ENCODE data around the gene CXCL9. TPM values are rescaled to one million over a fixed set of nuclear protein-coding genes. Genes with fewer than 3 reads are reported as not detected.

CXCL9 gene
- total and polyA plus RNA-seq, 10 donors = 3.4 to 25.5 (median 16.3) TPM

- 57 to 81% (median 73%) methylated on average over 2 of the region's 2 CpGs for WGBS, 5 donors
- H3K4me1 ChIP-seq = peaks cover 0 to 32% (median 9%) of the 10 kb centered on the region in 6 donors
- H3K36me3 ChIP-seq = no peaks in the 10 kb centered on the region
- no peaks in the 10 kb centered on the region for H3K27me3 ChIP-seq (replicated peaks in 1 of 7)
- H3K9me3 ChIP-seq = no peaks in the 10 kb centered on the region
- DNase-seq = no peak
- intact Hi-C loops (cut with DNase I; ENCODE audit: low total_unique reads) = no loop called here
- no peak overlapping the region for H3K27ac ChIP-seq
- TF ChIP-seq POLR2AphosphoS5 (IDR thresholded peaks at IDR 0.05) (no peak), CTCF (IDR thresholded peaks at IDR 0.05 in 8 of 11, conservative IDR thresholded peaks at IDR 0.05 in 3 of 11) (no peak), POLR2A (IDR thresholded peaks at IDR 0.05) (no peak)
- no peak overlapping the region for H3K4me3 ChIP-seq
These were observed 9.1 kb upstream of the CXCL9 start for GRCh38 chr4:76016393-76016792.

DNA sequence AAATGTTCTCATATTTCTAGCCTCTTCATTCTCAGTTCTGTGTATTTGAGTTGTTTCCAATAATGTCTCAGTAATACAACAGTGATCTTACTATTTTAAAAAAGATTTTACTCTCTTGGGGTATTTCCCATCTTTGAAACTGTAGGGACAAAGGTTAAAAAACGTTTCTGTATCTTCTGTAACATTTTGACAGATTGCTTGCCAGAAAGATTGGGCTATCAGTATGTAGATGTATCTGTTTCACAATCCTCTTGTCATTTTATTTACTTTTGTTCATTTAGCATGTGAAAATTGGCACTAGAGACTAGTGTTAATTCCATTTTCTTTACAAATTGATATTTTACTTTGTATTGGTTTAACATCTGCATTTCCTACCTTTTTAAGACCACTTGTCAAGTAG lies 6.2 kb upstream of the CXCL9 start:
- intact Hi-C loops (cut with DNase I; ENCODE audit: low total_unique reads) = no loop called here

GRCh38 chr4:76012388-76012801 lies 5.1 kb upstream of the CXCL9 start:
- H3K4me3 ChIP-seq = peak overlapping the region in 1 of 8 donors; percentile 45
- H3K4me1 ChIP-seq = peaks cover 0 to 37% (median 10%) of the 10 kb centered on the region in 6 donors
- no peak for TF ChIP-seq CTCF (IDR thresholded peaks at IDR 0.05 in 8 of 11, conservative IDR thresholded peaks at IDR 0.05 in 3 of 11)
- no peak for TF ChIP-seq POLR2A (IDR thresholded peaks at IDR 0.05)
- no peak for TF ChIP-seq POLR2AphosphoS5 (IDR thresholded peaks at IDR 0.05)
- H3K27me3 ChIP-seq (replicated peaks in 1 of 7) = no peaks in the 10 kb centered on the region
- intact Hi-C loops (cut with DNase I; ENCODE audit: low total_unique reads) = no loop called here
- peak overlapping the region; percentile 27 to 82 (median 76) for H3K27ac ChIP-seq
- no peak for DNase-seq
- 15 to 31% (median 21%) methylated on average over 1 of the region's 1 CpG for WGBS, 5 donors
- no peaks in the 10 kb centered on the region for H3K9me3 ChIP-seq
- H3K36me3 ChIP-seq = no peaks in the 10 kb centered on the region

More for the DNA sequence above, 6.2 kb upstream of the CXCL9 start:
- Histone ChIP-seq H3K36me3 (no peaks in the 10 kb centered on the region), H3K9me3 (no peaks in the 10 kb centered on the region), H3K4me3 (no peak overlapping the region), H3K27me3 (replicated peaks in 1 of 7) (no peaks in the 10 kb centered on the region), H3K27ac (no peak overlapping the region), H3K4me1 (peaks cover 0 to 37% (median 10%) of the 10 kb centered on the region in 6 donors)
- TF ChIP-seq POLR2AphosphoS5 (IDR thresholded peaks at IDR 0.05) (no peak), POLR2A (IDR thresholded peaks at IDR 0.05) (no peak), CTCF (IDR thresholded peaks at IDR 0.05 in 8 of 11, conservative IDR thresholded peaks at IDR 0.05 in 3 of 11) (no peak)
- 29 to 44% (median 41%) methylated on average over 1 of the region's 1 CpG for WGBS, 5 donors
- DNase-seq = no peak

- 29 to 43% (median 35%) methylated on average over 13 of the region's 13 CpGs for whole genome bisulfite sequencing, 5 donors
- intact Hi-C loops (cut with DNase I; ENCODE audit: low total_unique reads) = no loop called here
- Histone ChIP-seq H3K4me3 (peak overlapping the region in 3 of 8 donors; percentile 1 to 45 (median 4)), H3K27me3 (replicated peaks in 1 of 7) (no peaks in the 10 kb centered on the region), H3K4me1 (peaks cover 0 to 37% (median 10%) of the 10 kb centered on the region in 6 donors), H3K36me3 (no peaks in the 10 kb centered on the region), H3K27ac (peak overlapping the region; percentile 27 to 82 (median 76)), H3K9me3 (no peaks in the 10 kb centered on the region)
- DNase-seq = no peak
- TF ChIP-seq POLR2A (IDR thresholded peaks at IDR 0.05) = no peak
- TF ChIP-seq POLR2AphosphoS5 (IDR thresholded peaks at IDR 0.05) = no peak
- TF ChIP-seq CTCF (IDR thresholded peaks at IDR 0.05 in 8 of 11, conservative IDR thresholded peaks at IDR 0.05 in 3 of 11) = no peak
These were observed 4.5 kb upstream of the CXCL9 start for GRCh38 chr4:76011700-76012387.
